ENCODE data around the gene HBQ1. TPM values are rescaled to one million over a fixed set of nuclear protein-coding genes. Genes with fewer than 3 reads are reported as not detected.

The HBQ1 gene
- total RNA-seq, 2 donors from 2014 or later: not detected

Other genes with a start within 250 kb of the HBQ1 start
- 10 to 100 TPM; 26.4 to 61.9 TPM for gene POLR3K, start 126.9 kb upstream of the HBQ1 start, total RNA-seq
- 10 to 100 TPM; 34.4 to 60.3 TPM for gene SNRNP25, start 126.6 kb upstream of the HBQ1 start, total RNA-seq
- gene RHBDF1, start 107.8 kb upstream of the HBQ1 start, total RNA-seq: under 1 TPM in 1 of 2 donors, not detected in 1; 0.24 TPM
- 10 to 100 TPM; 45.6 to 51.9 TPM for gene MPG, start 102.2 kb upstream of the HBQ1 start, total RNA-seq
- gene NPRL3, start 41.8 kb upstream of the HBQ1 start, total RNA-seq: 10 to 100 TPM; 33.7 to 48.3 TPM
- gene HBZ, start 27.8 kb upstream of the HBQ1 start, total RNA-seq: not detected
- gene HBM, start 14.5 kb upstream of the HBQ1 start, total RNA-seq: not detected
- gene HBA2, start 7.6 kb upstream of the HBQ1 start, total RNA-seq: not detected
- gene HBA1, start 3.8 kb upstream of the HBQ1 start, total RNA-seq: not detected
- 10 to 100 TPM; 54.8 to 65.4 TPM for gene LUC7L, start 49.0 kb downstream of the HBQ1 start, total RNA-seq
- gene FAM234A, start 54.4 kb downstream of the HBQ1 start, total RNA-seq: 1 to 10 TPM; 4.0 to 6.8 TPM
- under 1 TPM in 1 of 2 donors, not detected in 1; 0.11 TPM for gene RGS11, start 95.5 kb downstream of the HBQ1 start, total RNA-seq
- gene ARHGDIG, start 100.1 kb downstream of the HBQ1 start, total RNA-seq: not detected
- gene PDIA2, start 102.7 kb downstream of the HBQ1 start, total RNA-seq: not detected
- gene AXIN1, start 172.3 kb downstream of the HBQ1 start, total RNA-seq: 10 to 100 TPM; 16.2 to 18.4 TPM
- 10 to 100 TPM; 63.4 to 86.2 TPM for gene MRPL28, start 190.1 kb downstream of the HBQ1 start, total RNA-seq
- gene PGAP6, start 201.5 kb downstream of the HBQ1 start, total RNA-seq: 10 to 100 TPM; 25.6 to 26.1 TPM
- gene NME4, start 216.7 kb downstream of the HBQ1 start, total RNA-seq: 10 to 100 TPM; 21.8 to 41.9 TPM
- 10 to 100 TPM; 12.0 to 12.7 TPM for gene DECR2, start 221.4 kb downstream of the HBQ1 start, total RNA-seq
- 10 to 100 TPM; 26.9 to 28.3 TPM for gene RAB11FIP3, start 245.2 kb downstream of the HBQ1 start, total RNA-seq